ENCODE data around the gene CFAP65.

Gene CFAP65

DNA sequence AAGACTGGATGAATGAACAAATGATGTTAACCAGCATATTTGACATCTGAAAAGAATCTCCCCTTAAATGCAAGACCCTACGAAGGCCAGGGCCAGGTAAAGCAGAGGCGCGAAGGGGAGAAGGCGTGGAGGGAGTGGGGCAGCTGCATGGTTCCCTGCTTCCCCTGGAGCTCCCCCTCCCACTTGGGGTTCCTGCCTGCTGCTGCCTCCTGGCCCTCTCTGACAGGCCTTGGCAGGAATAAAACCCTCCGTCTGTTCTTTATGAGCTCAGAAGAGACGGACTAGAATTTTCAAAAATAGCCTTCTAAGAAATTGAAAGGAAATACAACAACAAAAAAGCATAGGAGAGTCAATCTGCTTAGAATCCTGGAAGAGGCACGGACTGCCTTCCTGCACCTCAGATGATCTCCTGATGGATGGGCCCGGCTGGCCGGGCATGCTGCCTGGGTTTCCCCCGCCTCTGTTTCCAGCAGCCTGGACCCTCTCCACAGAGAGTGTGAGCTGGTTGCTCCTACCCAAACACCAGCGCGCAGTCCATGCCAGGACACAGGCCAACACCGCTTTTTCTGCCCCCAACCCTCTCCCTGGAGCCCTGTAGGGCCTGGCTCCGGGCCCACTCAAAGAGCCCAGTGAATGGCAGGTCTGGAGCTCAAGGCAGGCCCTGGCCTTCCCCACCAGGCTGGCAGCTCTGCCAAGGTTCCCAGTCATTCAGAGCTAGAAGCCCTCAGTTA, 23.9 kb downstream of the CFAP65 start:
- Histone ChIP-seq H3K9me3 (ENCODE audit: control insufficient read depth, low read length) (no peaks in the 10 kb centered on the region), H3K27me3 (ENCODE audit: control insufficient read depth, insufficient read depth, low read length) (peaks cover 10% of the 10 kb centered on the region), H3K4me1 (ENCODE audit: control insufficient read depth, insufficient read depth, low read length) (no peaks in the 10 kb centered on the region), H3K4me3 (ENCODE audit: low read length) (no peak overlapping the region), H3K36me3 (ENCODE audit: control insufficient read depth, insufficient read depth, low read length) (no peaks in the 10 kb centered on the region), H3K9ac (ENCODE audit: low read length) (no peak overlapping the region)

- no peak overlapping the region for H3K4me3 ChIP-seq (ENCODE audit: low read length)
- H3K4me1 ChIP-seq (ENCODE audit: control insufficient read depth, insufficient read depth, low read length), result no peaks in the 10 kb centered on the region
- H3K27me3 ChIP-seq (ENCODE audit: control insufficient read depth, insufficient read depth, low read length), result peaks cover 10% of the 10 kb centered on the region
Observed at GRCh38 chr2:219016721-219017120, 24.6 kb downstream of the CFAP65 start.

DNA sequence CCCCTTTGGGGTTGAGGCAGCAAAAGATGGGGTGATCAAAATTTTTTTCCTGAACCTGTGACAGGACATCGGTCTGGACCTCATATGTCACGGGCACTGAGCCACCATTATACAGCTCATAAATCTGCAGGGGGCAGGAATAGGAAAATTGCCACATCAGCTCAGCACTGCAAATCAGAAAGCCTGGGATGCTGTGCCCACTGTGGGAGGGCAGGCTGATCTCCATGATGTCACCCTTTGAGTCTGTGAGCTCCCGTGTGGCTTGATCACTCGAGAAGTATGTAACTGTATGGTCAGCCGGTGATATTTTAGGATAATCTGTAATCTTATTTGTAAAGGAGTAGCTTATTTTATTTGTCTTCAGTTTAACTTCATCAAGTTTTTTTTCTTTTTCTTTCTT, 30.4 kb downstream of the CFAP65 start:
- Histone ChIP-seq H3K27me3 (ENCODE audit: control insufficient read depth, insufficient read depth, low read length) (peaks cover under 1% of the 10 kb centered on the region), H3K36me3 (ENCODE audit: control insufficient read depth, insufficient read depth, low read length) (no peaks in the 10 kb centered on the region), H3K9me3 (ENCODE audit: control insufficient read depth, low read length) (no peaks in the 10 kb centered on the region), H3K9ac (ENCODE audit: low read length) (no peak overlapping the region), H3K4me3 (ENCODE audit: low read length) (no peak overlapping the region), H3K4me1 (ENCODE audit: control insufficient read depth, insufficient read depth, low read length) (no peaks in the 10 kb centered on the region)

More at GRCh38 chr2:219016721-219017120, 24.6 kb downstream of the CFAP65 start:
- Histone ChIP-seq H3K36me3 (ENCODE audit: control insufficient read depth, insufficient read depth, low read length) (no peaks in the 10 kb centered on the region), H3K9me3 (ENCODE audit: control insufficient read depth, low read length) (no peaks in the 10 kb centered on the region), H3K9ac (ENCODE audit: low read length) (no peak overlapping the region)

- H3K9ac ChIP-seq (ENCODE audit: low read length), result no peak overlapping the region
- H3K4me1 ChIP-seq (ENCODE audit: control insufficient read depth, insufficient read depth, low read length), result no peaks in the 10 kb centered on the region
- no peaks in the 10 kb centered on the region for H3K9me3 ChIP-seq (ENCODE audit: control insufficient read depth, low read length)
- no peaks in the 10 kb centered on the region for H3K36me3 ChIP-seq (ENCODE audit: control insufficient read depth, insufficient read depth, low read length)
- peaks cover 6% of the 10 kb centered on the region for H3K27me3 ChIP-seq (ENCODE audit: control insufficient read depth, insufficient read depth, low read length)
- no peak overlapping the region for H3K4me3 ChIP-seq (ENCODE audit: low read length)
Observed at GRCh38 chr2:219010162-219010756, 31.1 kb downstream of the CFAP65 start.

DNA sequence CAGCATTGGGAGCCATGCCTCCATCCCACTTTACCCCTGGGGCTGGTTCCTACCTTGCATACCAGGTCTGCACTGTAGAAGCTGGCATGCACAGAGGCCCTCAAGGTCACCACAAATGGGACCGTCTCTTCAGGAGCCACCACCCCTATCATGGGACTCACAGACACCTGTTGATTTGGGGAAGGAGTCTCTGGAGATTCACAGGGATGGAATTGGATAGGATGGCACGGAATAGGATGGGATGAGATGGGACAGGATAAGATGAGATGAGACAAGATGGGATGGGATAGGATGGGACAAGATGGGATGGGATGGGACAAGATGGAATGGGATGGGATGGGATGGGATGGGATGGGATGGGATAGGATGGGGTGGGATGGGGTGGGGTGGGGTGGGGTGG, 32.0 kb downstream of the CFAP65 start:
- H3K27me3 ChIP-seq (ENCODE audit: control insufficient read depth, insufficient read depth, low read length), result peaks cover 11% of the 10 kb centered on the region
- H3K36me3 ChIP-seq (ENCODE audit: control insufficient read depth, insufficient read depth, low read length), result no peaks in the 10 kb centered on the region
- no peak overlapping the region for H3K4me3 ChIP-seq (ENCODE audit: low read length)
- H3K4me1 ChIP-seq (ENCODE audit: control insufficient read depth, insufficient read depth, low read length), result no peaks in the 10 kb centered on the region
- H3K9me3 ChIP-seq (ENCODE audit: control insufficient read depth, low read length), result no peaks in the 10 kb centered on the region
- no peak overlapping the region for H3K9ac ChIP-seq (ENCODE audit: low read length)

GRCh38 chr2:219003979-219004378, 37.3 kb downstream of the CFAP65 start:
- H3K4me1 ChIP-seq (ENCODE audit: control insufficient read depth, insufficient read depth, low read length), result peaks cover 29% of the 10 kb centered on the region
- no peaks in the 10 kb centered on the region for H3K36me3 ChIP-seq (ENCODE audit: control insufficient read depth, insufficient read depth, low read length)
- no peaks in the 10 kb centered on the region for H3K9me3 ChIP-seq (ENCODE audit: control insufficient read depth, low read length)
- H3K27me3 ChIP-seq (ENCODE audit: control insufficient read depth, insufficient read depth, low read length), result peaks cover 49% of the 10 kb centered on the region
- H3K9ac ChIP-seq (ENCODE audit: low read length), result no peak overlapping the region
- H3K4me3 ChIP-seq (ENCODE audit: low read length), result no peak overlapping the region

DNA sequence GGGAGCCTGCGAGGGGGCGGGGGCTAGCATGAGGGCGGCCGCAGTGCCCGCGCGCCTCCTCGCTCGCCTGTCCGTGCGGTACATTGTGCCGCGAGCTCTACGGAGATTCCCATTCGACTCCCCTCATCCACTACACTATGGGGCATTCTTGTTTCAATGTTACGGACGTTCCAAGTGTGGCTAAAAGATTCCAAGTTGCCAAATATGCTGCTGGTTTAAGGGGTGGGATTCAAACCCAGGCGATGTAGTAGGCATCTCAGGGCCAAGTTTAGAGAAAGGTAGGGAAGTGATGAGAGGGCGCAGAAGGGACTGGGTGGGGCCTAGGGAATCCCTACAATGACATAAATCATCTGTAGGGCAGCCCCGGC, 38.1 kb downstream of the CFAP65 start:
- H3K4me1 ChIP-seq (ENCODE audit: control insufficient read depth, insufficient read depth, low read length), result peaks cover 34% of the 10 kb centered on the region
- peak overlapping the region; percentile 56 for H3K4me3 ChIP-seq (ENCODE audit: low read length)
- H3K27me3 ChIP-seq (ENCODE audit: control insufficient read depth, insufficient read depth, low read length), result peaks cover 52% of the 10 kb centered on the region
- H3K9ac ChIP-seq (ENCODE audit: low read length), result no peak overlapping the region
- H3K36me3 ChIP-seq (ENCODE audit: control insufficient read depth, insufficient read depth, low read length), result no peaks in the 10 kb centered on the region
- no peaks in the 10 kb centered on the region for H3K9me3 ChIP-seq (ENCODE audit: control insufficient read depth, low read length)

GRCh38 chr2:219002395-219003266, 38.7 kb downstream of the CFAP65 start:
- Histone ChIP-seq H3K27me3 (ENCODE audit: control insufficient read depth, insufficient read depth, low read length) (peaks cover 52% of the 10 kb centered on the region), H3K9me3 (ENCODE audit: control insufficient read depth, low read length) (no peaks in the 10 kb centered on the region), H3K4me3 (ENCODE audit: low read length) (peak overlapping the region; percentile 56), H3K4me1 (ENCODE audit: control insufficient read depth, insufficient read depth, low read length) (peaks cover 39% of the 10 kb centered on the region), H3K9ac (ENCODE audit: low read length) (peak overlapping the region; percentile 91), H3K36me3 (ENCODE audit: control insufficient read depth, insufficient read depth, low read length) (no peaks in the 10 kb centered on the region)

DNA sequence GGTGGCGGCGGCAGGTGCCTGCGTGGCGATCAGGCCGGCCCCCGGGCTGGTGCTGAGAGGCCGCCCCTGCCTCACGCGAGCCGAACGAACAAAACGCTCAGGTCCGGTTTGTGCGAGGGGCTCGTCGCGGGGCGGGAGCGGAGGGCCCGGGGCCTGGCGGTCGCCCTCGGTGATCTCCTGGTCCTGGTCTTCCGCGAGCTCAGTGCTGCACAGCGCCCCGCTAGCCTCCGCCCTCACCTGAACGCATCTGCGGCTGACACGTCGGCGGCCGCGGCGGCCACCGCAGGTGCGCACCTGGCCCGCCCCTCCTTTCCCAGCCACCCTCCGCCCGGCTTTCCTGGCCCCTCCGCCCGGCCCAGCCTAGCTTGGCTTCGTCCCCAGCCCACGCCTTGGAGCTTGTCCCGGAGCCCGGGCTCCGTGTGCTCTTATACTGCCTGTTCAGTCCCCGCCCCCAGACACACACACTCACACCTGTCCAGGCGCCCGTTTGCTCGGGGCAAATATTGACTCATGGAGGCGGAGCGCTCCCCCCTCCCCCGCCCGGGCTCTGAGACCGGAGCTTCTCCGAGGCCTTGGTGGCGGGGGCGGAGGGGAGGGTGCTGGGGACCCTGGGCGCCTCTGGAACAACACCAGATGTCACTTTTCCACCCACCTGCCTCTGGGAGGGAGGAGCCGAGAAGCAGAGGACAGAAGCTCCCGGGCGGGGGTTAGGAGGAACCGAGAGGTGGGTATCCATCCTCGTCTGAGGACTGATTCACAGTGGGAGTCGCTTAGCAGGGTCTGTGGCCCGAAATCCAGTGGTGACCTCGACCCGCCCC, 39.5 kb downstream of the CFAP65 start:
- Histone ChIP-seq H3K27me3 (ENCODE audit: control insufficient read depth, insufficient read depth, low read length) (peaks cover 59% of the 10 kb centered on the region), H3K4me1 (ENCODE audit: control insufficient read depth, insufficient read depth, low read length) (peaks cover 45% of the 10 kb centered on the region), H3K9me3 (ENCODE audit: control insufficient read depth, low read length) (no peaks in the 10 kb centered on the region), H3K4me3 (ENCODE audit: low read length) (peak overlapping the region; percentile 84), H3K9ac (ENCODE audit: low read length) (peak overlapping the region; percentile 91), H3K36me3 (ENCODE audit: control insufficient read depth, insufficient read depth, low read length) (no peaks in the 10 kb centered on the region)

- Histone ChIP-seq H3K4me1 (ENCODE audit: control insufficient read depth, insufficient read depth, low read length) (peaks cover 52% of the 10 kb centered on the region), H3K27me3 (ENCODE audit: control insufficient read depth, insufficient read depth, low read length) (peaks cover 64% of the 10 kb centered on the region), H3K36me3 (ENCODE audit: control insufficient read depth, insufficient read depth, low read length) (no peaks in the 10 kb centered on the region), H3K9me3 (ENCODE audit: control insufficient read depth, low read length) (no peaks in the 10 kb centered on the region), H3K9ac (ENCODE audit: low read length) (peak overlapping the region; percentile 91), H3K4me3 (ENCODE audit: low read length) (peak overlapping the region; percentile 84)
Observed at GRCh38 chr2:219001100-219001576, 40.2 kb downstream of the CFAP65 start.

DNA sequence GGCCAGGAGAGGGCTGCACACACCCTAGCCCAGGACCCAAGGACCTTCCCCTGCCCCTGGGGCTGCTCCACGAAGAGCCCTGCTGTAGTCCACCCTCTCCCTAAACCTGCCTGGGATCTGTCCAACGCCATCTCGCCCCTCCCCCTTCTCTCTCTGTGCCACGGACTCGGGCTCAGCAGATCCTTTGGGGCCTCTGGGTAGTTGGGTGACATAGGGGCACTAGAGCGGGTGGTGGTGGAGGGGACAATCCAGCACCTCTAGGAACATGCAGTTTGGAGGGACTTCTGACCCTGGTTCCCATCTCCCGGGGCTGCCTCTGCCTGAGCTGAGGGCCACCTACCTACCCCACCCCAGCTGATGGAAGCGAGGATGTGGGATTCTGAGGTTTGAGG, 40.8 kb downstream of the CFAP65 start:
- peak overlapping the region; percentile 84 for H3K4me3 ChIP-seq (ENCODE audit: low read length)
- peaks cover 66% of the 10 kb centered on the region for H3K27me3 ChIP-seq (ENCODE audit: control insufficient read depth, insufficient read depth, low read length)
- no peaks in the 10 kb centered on the region for H3K9me3 ChIP-seq (ENCODE audit: control insufficient read depth, low read length)
- H3K9ac ChIP-seq (ENCODE audit: low read length), result peak overlapping the region; percentile 91
- peaks cover 57% of the 10 kb centered on the region for H3K4me1 ChIP-seq (ENCODE audit: control insufficient read depth, insufficient read depth, low read length)
- H3K36me3 ChIP-seq (ENCODE audit: control insufficient read depth, insufficient read depth, low read length), result no peaks in the 10 kb centered on the region

All from mucosa of stomach (tissue), 1 donor.